Adipocyte (in vitro differentiated cells): ENCODE data around the gene PRSS38.

ENCODE experiments used
- DNase-seq: peaks from one replicate; pipeline ENCODE4 v3.0.0-alpha.2; 2015; ENCODE audit warnings: low read depth
- H3K27me3 ChIP-seq: replicated peaks from 2 replicates; pipeline ENCODE4 v1.7.0; 2013; ENCODE audit warnings: mild to moderate bottlenecking, low read length, moderate library complexity; ENCODE audit not compliant: control insufficient read depth, insufficient read depth
- H3K36me3 ChIP-seq: 2 replicates; pipeline ENCODE4 v1.7.0; 2013; ENCODE audit warnings: low read length, mild to moderate bottlenecking, moderate library complexity; ENCODE audit not compliant: control insufficient read depth, insufficient read depth, severe bottlenecking
- H3K4me1 ChIP-seq: 2 replicates; pipeline ENCODE4 v1.7.0; 2013; ENCODE audit warnings: mild to moderate bottlenecking, low read length, moderate library complexity; ENCODE audit not compliant: control insufficient read depth, insufficient read depth
- H3K4me3 ChIP-seq: 2 replicates; pipeline ENCODE4 v1.7.0; 2013; ENCODE audit warnings: mild to moderate bottlenecking, low read length, moderate library complexity
- H3K9ac ChIP-seq: 2 replicates; pipeline ENCODE4 v1.7.0; 2013; ENCODE audit warnings: mild to moderate bottlenecking, low read length, moderate library complexity
- H3K9me3 ChIP-seq: 2 replicates; pipeline ENCODE4 v1.7.0; 2013; ENCODE audit warnings: mild to moderate bottlenecking, low read length, moderate library complexity; ENCODE audit not compliant: control insufficient read depth

PRSS38 gene

DNA sequence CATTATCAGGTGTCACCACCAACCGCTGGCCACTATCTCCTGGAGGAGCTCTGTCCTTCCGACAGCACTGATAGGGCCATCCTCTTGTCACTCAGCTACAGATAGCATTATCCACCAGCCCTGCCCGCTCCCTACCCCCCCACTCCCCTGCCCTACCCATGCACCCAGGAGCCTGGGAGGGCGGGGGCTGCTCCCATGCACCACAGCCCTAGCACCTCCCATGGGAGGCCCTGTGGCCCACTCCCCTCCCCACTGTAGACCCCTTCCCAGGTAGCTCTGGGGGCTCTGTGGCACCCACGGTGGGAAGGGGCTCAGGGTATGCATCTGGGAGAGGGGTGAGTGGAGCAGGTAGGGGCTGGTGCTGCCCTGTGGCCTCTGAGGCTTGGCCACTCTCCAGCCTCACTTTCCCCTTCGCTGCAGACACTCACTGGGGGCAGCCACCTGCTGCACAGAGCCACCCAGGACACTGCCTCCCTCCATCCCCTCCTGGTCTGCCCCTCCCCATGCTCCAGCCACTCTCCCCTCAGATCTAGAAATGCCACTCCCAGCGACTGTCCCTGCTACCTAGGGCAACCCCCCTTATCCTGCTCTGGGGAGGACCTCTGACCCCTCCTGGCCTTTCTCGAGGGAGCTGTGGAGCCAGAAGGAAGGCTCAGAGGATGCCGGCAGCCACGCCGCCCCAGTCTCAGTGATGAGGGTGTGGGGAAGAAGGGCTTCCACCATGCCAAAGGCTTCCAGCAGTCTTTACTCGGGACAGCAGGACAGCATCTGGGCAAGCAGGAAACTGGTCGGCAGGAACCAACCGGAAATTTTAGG, 73.8 kb downstream of the PRSS38 start:
- no peak overlapping the region for H3K9ac ChIP-seq
- peaks cover 5% of the 10 kb centered on the region for H3K4me1 ChIP-seq
- H3K27me3 ChIP-seq = peaks cover 6% of the 10 kb centered on the region
- no peak overlapping the region for H3K4me3 ChIP-seq
- no peaks in the 10 kb centered on the region for H3K9me3 ChIP-seq
- DNase-seq = no peak
- no peaks in the 10 kb centered on the region for H3K36me3 ChIP-seq

DNA sequence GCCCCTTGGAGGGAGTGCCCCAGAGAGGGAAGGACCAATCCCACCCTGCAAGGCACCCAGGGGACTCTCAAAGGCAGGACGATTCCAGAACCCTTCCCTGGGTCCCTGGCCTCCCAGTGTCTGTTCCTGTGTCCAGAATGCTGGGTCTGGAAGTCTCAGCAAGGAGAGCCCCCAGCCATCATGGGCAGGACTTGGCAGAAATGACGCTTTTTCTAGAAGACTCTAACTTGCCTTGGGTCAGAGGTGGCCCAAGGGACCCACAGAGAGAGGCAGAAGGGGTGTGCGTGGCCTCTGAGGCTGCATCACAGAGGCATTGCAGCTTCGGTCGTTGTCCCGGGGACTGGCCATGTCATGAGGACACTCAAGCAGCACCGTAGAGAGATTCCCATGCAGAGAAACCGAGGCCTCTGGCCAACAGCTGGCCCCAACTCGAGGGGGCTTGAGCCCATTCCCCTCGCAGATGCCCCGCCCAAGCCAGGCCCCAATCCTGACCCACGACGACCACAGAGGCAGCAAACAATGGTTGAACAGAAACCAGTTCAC, 74.5 kb downstream of the PRSS38 start:
- DNase-seq = no peak
- H3K9me3 ChIP-seq = no peaks in the 10 kb centered on the region
- no peak overlapping the region for H3K4me3 ChIP-seq
- peaks cover 5% of the 10 kb centered on the region for H3K4me1 ChIP-seq
- H3K9ac ChIP-seq = no peak overlapping the region
- no peaks in the 10 kb centered on the region for H3K36me3 ChIP-seq
- H3K27me3 ChIP-seq = peaks cover 6% of the 10 kb centered on the region

DNA sequence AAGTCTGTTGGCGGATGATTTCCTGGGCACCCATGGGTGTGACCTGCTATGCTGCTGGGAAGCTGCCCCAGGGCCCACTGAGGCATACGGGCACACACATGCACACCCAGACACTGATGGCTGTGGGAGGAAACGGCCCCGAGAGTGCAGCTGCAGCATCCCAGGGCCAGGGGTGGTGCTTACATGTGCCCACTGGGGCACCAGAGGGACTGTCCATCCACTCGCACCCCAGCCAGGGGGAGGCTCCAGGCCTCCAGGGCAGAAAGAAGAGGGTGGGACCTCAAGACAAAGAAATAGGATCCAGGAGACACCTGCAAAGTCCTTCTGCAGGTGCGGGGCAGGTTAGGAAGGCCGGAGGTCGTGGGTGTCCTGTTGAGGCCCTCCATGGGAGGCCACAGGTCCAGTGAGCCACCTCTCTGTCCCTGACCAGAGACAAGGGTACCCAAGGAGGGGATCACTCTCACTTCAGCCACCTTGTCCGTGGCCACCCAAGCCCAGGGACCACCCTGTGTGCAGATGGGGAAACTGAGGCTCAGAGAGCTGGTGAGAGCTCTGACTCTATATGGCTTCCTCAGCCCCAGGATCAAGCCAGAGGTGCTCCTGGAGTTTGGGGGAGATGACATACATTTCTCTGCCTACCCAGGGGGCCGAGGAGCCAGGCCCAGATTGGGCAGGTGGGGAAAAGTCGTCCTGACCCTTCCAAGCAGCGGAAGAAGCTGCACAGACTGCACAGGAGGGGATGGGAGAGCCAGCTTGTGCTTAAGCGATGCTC, 75.2 kb downstream of the PRSS38 start:
- peaks cover 2% of the 10 kb centered on the region for H3K4me1 ChIP-seq
- H3K36me3 ChIP-seq = no peaks in the 10 kb centered on the region
- H3K9ac ChIP-seq = no peak overlapping the region
- no peak for DNase-seq
- no peak overlapping the region for H3K4me3 ChIP-seq
- peaks cover 6% of the 10 kb centered on the region for H3K27me3 ChIP-seq
- H3K9me3 ChIP-seq = no peaks in the 10 kb centered on the region

DNA sequence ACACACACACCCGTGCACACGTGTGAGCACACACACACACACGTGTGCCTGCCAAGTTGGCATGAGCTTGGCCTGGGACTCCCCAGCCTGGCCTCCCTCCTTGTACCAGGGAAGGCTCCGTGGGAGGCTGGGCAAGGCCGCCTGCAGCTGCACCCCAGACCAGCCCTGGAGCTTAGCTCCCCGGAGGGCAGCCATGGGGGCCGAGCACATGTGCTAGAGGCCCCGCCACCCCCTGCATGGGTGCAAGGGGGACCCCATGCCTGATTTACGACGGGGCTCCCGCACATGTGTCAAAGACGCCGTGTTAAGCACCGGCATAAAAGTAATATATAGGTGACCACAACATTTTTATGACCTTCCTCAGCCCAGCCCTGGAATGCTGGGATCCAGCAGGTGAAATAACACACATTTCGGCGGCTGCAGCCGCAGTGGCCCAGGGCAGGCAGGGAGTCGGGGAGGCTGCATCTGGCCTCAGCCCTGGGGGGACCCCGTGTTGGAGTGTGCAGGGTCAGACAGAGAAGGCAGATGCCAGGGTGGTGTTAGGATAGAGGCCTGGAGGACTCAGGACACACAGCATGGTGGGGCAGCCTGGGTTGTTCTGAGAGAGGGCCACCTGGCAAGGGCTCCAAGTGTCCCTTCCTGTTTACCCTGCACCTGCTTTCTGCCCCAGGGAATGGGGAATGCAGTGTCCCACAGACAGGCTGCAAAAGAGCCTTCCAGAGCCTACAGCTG, 75.9 kb downstream of the PRSS38 start:
- Histone ChIP-seq H3K36me3 (no peaks in the 10 kb centered on the region), H3K9me3 (no peaks in the 10 kb centered on the region), H3K9ac (no peak overlapping the region), H3K27me3 (peaks cover 2% of the 10 kb centered on the region), H3K4me1 (no peaks in the 10 kb centered on the region), H3K4me3 (no peak overlapping the region)
- DNase-seq = no peak

DNA sequence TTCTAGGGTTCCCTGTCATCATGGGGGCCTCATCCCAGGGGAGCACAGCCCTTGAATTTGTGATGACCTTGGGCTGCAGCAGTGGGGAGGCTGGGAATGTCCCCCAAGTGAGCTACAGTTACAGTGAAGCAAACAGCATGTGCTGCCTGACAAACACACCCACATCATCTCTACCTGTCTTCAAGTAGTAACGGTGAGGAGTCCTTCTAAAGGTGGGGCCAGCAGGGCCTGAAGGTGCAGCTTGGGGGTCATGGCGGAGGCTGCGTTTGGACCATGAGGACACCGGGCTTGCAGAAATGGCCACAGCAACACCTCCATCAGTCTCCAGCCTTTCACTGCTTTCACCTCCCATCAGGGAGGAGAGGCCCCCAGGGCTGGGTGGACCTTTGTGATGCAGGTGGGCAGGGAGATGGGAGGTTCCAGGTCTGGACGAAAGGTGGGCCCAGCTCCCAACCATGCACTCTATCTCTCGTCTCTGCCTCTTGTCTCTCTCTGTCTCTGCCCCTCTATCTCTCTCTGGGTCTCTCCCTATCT, 76.5 kb downstream of the PRSS38 start:
- Histone ChIP-seq H3K36me3 (no peaks in the 10 kb centered on the region), H3K4me1 (no peaks in the 10 kb centered on the region), H3K27me3 (peaks cover 2% of the 10 kb centered on the region), H3K9me3 (no peaks in the 10 kb centered on the region), H3K4me3 (no peak overlapping the region), H3K9ac (no peak overlapping the region)
- DNase-seq = no peak

DNA sequence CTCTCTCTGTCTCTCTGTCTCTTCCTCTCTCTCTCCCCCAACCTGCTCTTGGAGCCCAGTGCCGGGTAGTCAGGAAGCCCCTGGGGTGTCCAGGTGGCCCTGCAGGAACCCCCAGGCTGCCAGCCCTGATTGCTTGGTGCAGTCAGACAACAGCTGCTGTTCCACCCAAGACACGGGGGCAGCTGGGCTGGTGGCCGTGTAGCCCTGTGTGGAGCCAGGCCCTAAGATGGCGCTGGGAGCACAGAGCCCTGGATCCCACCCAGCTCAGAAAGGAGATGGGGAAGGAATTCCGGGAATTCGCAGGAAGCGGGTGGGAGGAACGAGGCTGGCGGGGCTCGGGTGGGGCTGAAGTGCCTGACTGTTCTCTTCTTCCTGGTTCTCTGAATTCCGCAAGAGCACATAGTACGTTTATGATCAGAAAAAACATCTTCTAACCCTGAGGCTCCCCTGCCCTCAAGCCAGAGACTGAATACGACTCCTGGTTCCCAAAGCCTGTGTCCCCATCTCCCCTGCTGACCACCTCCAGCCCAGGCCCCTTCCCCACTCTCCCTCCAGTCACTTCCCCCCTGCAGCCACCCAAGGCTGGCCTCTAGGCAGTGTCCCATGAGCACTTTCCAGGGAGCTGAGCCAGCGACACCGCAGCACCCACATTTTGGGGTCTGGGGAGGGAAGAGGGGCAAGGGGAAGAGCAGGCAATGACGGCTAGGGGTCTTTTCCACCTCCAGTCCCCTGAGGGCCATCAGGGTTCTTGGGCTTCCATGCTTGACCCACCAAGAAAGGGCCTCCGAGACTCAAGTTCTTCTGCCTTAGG, 77.2 kb downstream of the PRSS38 start:
- Histone ChIP-seq H3K9ac (no peak overlapping the region), H3K4me1 (no peaks in the 10 kb centered on the region), H3K27me3 (peaks cover 2% of the 10 kb centered on the region), H3K36me3 (no peaks in the 10 kb centered on the region), H3K9me3 (no peaks in the 10 kb centered on the region), H3K4me3 (no peak overlapping the region)
- DNase-seq = no peak

DNA sequence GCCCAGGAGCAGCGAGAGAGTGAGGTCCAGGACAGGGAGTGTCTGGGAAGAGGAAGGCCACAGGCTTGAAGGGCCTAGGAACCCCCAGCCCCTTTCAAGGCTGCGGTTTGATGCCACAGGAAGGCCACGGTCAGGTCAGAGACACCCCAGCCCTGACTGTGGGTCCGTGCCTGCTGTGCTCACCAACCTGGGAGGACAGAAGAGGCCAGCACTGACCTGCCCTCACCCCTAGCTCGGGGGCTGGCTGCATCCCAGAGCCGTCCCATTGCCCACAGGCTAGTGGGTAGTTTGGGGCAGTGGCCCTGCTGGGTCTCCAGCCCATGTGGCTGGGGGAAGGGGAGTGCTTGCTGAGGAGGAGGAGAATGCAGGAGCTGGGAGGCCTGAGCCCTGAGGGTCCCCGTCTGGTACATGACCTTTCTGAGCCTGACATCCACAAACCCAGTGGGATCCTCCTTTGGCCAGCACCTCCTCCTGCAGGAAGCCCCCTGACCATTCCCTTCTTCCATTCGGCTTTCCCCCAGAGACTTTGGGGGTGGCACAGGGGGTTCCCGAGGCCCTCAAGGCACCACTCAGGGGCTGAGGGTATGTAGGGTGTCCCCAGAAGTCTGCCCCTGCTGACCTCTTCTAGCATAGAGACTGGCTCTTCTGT, 77.9 kb downstream of the PRSS38 start:
- no peaks in the 10 kb centered on the region for H3K9me3 ChIP-seq
- no peak overlapping the region for H3K4me3 ChIP-seq
- H3K27me3 ChIP-seq = peaks cover 2% of the 10 kb centered on the region
- no peak overlapping the region for H3K9ac ChIP-seq
- no peak for DNase-seq
- no peaks in the 10 kb centered on the region for H3K36me3 ChIP-seq
- no peaks in the 10 kb centered on the region for H3K4me1 ChIP-seq

DNA sequence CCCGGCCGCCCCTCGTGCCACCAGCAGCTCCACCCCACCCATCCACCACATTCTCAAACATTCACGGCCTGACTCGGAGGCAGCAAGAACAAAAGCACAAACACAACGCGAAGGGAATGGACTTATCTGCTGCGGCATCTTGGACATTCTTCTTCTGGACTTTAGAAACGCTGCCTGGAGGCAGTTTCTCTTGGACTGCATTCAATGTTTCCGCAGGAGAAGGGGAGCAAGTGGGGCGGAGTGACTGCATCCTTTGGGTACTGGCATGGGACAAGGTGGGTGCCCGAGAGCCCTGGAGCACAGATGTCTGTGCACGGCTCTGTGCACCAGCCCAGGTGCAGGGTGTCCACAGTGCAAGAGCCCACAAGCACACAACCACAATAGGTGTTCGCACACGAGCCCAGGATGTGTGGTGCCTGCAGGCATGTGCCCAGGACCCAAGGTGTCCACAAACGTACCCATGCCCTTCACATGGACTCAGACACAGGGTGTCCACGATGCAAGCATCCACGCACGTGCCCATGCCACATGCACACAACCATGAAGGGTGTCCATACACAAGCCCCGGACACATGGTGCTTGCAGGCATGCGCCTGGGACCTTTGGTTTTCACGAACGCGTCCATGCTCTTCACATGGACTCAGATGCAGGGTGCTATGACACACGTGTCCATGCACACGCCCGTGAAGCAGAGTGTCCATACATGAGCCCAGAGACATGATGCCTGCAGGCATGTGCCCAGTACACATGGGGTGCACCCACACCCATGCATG, 78.7 kb downstream of the PRSS38 start:
- H3K9me3 ChIP-seq = no peaks in the 10 kb centered on the region
- no peak overlapping the region for H3K4me3 ChIP-seq
- no peak for DNase-seq
- H3K9ac ChIP-seq = no peak overlapping the region
- no peaks in the 10 kb centered on the region for H3K4me1 ChIP-seq
- H3K27me3 ChIP-seq = peaks cover 2% of the 10 kb centered on the region
- no peaks in the 10 kb centered on the region for H3K36me3 ChIP-seq

DNA sequence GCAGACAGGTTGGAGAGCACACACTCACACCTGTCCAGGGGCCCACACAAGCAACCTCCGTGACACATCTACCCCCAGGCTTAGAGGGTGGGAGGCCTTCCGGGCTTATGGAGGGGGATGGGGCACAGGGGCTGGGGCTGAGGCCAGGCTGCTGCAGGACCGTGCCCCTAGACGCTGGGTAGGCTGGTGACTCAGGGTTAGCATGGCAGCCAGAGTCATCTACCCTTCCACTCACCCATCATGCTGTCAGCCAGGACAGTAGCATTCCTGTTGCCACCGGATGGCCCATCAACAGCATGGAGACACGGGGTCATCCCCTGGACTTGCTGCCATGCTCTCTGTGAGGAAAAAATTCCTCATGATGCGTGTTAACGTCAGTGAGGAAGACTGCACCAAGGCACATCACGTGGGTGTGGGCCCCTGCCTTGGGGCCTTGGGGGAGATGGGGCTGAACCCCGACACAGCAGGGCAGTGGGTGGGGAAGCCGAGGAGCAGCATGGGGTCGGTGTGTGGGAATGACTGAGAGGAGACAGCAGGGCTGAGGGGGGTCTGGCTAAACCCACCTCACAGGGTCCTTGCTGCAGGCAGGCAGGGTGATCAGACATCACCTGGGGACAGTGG, 79.5 kb downstream of the PRSS38 start:
- Histone ChIP-seq H3K4me1 (no peaks in the 10 kb centered on the region), H3K9me3 (no peaks in the 10 kb centered on the region), H3K9ac (no peak overlapping the region), H3K4me3 (no peak overlapping the region), H3K36me3 (no peaks in the 10 kb centered on the region), H3K27me3 (peaks cover 2% of the 10 kb centered on the region)
- no peak for DNase-seq
